IPS-20b (cell line): ENCODE data around the gene DDX42.

Experiments used
- H3K27ac ChIP-seq: one replicate; pipeline ENCODE4 v1.5.1; 2013; ENCODE audit warnings: low read length
- H3K27me3 ChIP-seq: 2 replicates; pipeline ENCODE4 v1.6.1; 2013; ENCODE audit warnings: mild to moderate bottlenecking, low read length, inconsistent platforms; ENCODE audit not compliant: insufficient read depth
- H3K36me3 ChIP-seq: 2 replicates; pipeline ENCODE4 v1.6.1; 2013; ENCODE audit warnings: low read depth, mild to moderate bottlenecking, inconsistent platforms, low read length, moderate library complexity; ENCODE audit not compliant: insufficient read depth
- H3K4me1 ChIP-seq: 2 replicates; pipeline ENCODE4 v1.6.1; 2013; ENCODE audit warnings: mild to moderate bottlenecking, control low read depth, inconsistent platforms, low read length, moderate library complexity; ENCODE audit not compliant: insufficient read depth
- H3K4me3 ChIP-seq: 2 replicates; pipeline ENCODE4 v1.5.1; 2013; ENCODE audit warnings: mild to moderate bottlenecking, low read length, inconsistent platforms
- H3K9ac ChIP-seq: 2 replicates; pipeline ENCODE4 v1.6.1; 2013; ENCODE audit warnings: low read depth, mild to moderate bottlenecking, inconsistent platforms, low read length, moderate library complexity
- H3K9me3 ChIP-seq: 2 replicates; pipeline ENCODE4 v1.6.1; 2013; ENCODE audit warnings: mild to moderate bottlenecking, low read depth, low read length, inconsistent platforms; ENCODE audit not compliant: insufficient read depth

The DDX42 gene

GRCh38 chr17:63827002-63827800 is 53.2 kb downstream of the DDX42 start, which contains the start of the genes FTSJ3 and PSMC5:
Gene FTSJ3 (minus strand): TSS chr17:63827663. CDS start chr17:63826902, 761 bp downstream.
Gene PSMC5 (plus strand): TSS chr17:63827431. CDS start chr17:63827491, 60 bp downstream.
- H3K4me1 ChIP-seq: peaks cover 9% of the 10 kb centered on the region; the same call in 1 of the 2 replicates
- peak within 1 kb of the TSS; percentile 90 for H3K27ac ChIP-seq
- H3K36me3 ChIP-seq: peaks cover 80% of the 10 kb centered on the region
- H3K9ac ChIP-seq: peak within 1 kb of the TSS; percentile 93
- H3K9me3 ChIP-seq: no peaks in the 10 kb centered on the region
- peak within 1 kb of the TSS; percentile 93 for H3K4me3 ChIP-seq
- H3K27me3 ChIP-seq: no peaks in the 10 kb centered on the region

GRCh38 chr17:63827801-63828221 is 53.8 kb downstream of the DDX42 start:
- Histone ChIP-seq H3K9ac (peak overlapping the region; percentile 93), H3K4me3 (peak overlapping the region; percentile 93), H3K4me1 (peaks cover 9% of the 10 kb centered on the region; the same call in 1 of the 2 replicates), H3K27me3 (no peaks in the 10 kb centered on the region), H3K9me3 (no peaks in the 10 kb centered on the region), H3K27ac (peak overlapping the region; percentile 90), H3K36me3 (peaks cover 80% of the 10 kb centered on the region)

- peak overlapping the region; percentile 93; the same call in 1 of the 2 replicates for H3K9ac ChIP-seq
- no peaks in the 10 kb centered on the region for H3K27me3 ChIP-seq
- H3K27ac ChIP-seq: no peak overlapping the region
- peak overlapping the region; percentile 93 for H3K4me3 ChIP-seq
- no peaks in the 10 kb centered on the region for H3K9me3 ChIP-seq
- peaks cover 80% of the 10 kb centered on the region for H3K36me3 ChIP-seq
- H3K4me1 ChIP-seq: peaks cover 9% of the 10 kb centered on the region; the same call in 1 of the 2 replicates
Observed at GRCh38 chr17:63828936-63829335, 55.0 kb downstream of the DDX42 start.

- Histone ChIP-seq H3K9me3 (no peaks in the 10 kb centered on the region), H3K4me3 (no peak overlapping the region), H3K36me3 (peaks cover 77% of the 10 kb centered on the region), H3K4me1 (peaks cover 9% of the 10 kb centered on the region; the same call in 1 of the 2 replicates), H3K27ac (no peak overlapping the region), H3K27me3 (no peaks in the 10 kb centered on the region), H3K9ac (no peak overlapping the region)
Observed at GRCh38 chr17:63830278-63830677, 56.3 kb downstream of the DDX42 start.

GRCh38 chr17:63830904-63831491 is 57.0 kb downstream of the DDX42 start:
- H3K4me3 ChIP-seq: no peak overlapping the region
- no peak overlapping the region for H3K9ac ChIP-seq
- no peaks in the 10 kb centered on the region for H3K9me3 ChIP-seq
- no peaks in the 10 kb centered on the region for H3K27me3 ChIP-seq
- H3K36me3 ChIP-seq: peaks cover 72% of the 10 kb centered on the region
- H3K4me1 ChIP-seq: peaks cover 5% of the 10 kb centered on the region; the same call in 1 of the 2 replicates
- H3K27ac ChIP-seq: no peak overlapping the region

GRCh38 chr17:63831505-63831904 is 57.5 kb downstream of the DDX42 start:
- no peak overlapping the region for H3K9ac ChIP-seq
- no peaks in the 10 kb centered on the region for H3K9me3 ChIP-seq
- H3K36me3 ChIP-seq: peaks cover 72% of the 10 kb centered on the region

GRCh38 chr17:63832014-63832413 is 58.0 kb downstream of the DDX42 start:
- Histone ChIP-seq H3K4me1 (peaks cover 5% of the 10 kb centered on the region; the same call in 1 of the 2 replicates), H3K4me3 (no peak overlapping the region), H3K27ac (no peak overlapping the region), H3K9me3 (no peaks in the 10 kb centered on the region), H3K36me3 (peaks cover 77% of the 10 kb centered on the region), H3K9ac (no peak overlapping the region), H3K27me3 (no peaks in the 10 kb centered on the region)

More at GRCh38 chr17:63831505-63831904, 57.5 kb downstream of the DDX42 start:
- H3K27ac ChIP-seq: no peak overlapping the region
- H3K27me3 ChIP-seq: no peaks in the 10 kb centered on the region
- H3K4me1 ChIP-seq: peaks cover 5% of the 10 kb centered on the region; the same call in 1 of the 2 replicates
- no peak overlapping the region for H3K4me3 ChIP-seq

- H3K27me3 ChIP-seq: no peaks in the 10 kb centered on the region
- H3K9me3 ChIP-seq: no peaks in the 10 kb centered on the region
- H3K27ac ChIP-seq: no peak overlapping the region
- no peak overlapping the region for H3K4me3 ChIP-seq
- peaks cover 78% of the 10 kb centered on the region for H3K36me3 ChIP-seq
- no peak overlapping the region for H3K9ac ChIP-seq
- H3K4me1 ChIP-seq: peaks cover 5% of the 10 kb centered on the region; the same call in 1 of the 2 replicates
Observed at GRCh38 chr17:63832455-63832854, 58.5 kb downstream of the DDX42 start.

GRCh38 chr17:63833026-63833740 is 59.2 kb downstream of the DDX42 start:
- Histone ChIP-seq H3K27me3 (no peaks in the 10 kb centered on the region), H3K4me3 (no peak overlapping the region), H3K9me3 (no peaks in the 10 kb centered on the region), H3K4me1 (peaks cover 6% of the 10 kb centered on the region; the same call in 1 of the 2 replicates), H3K36me3 (peaks cover 78% of the 10 kb centered on the region), H3K9ac (no peak overlapping the region), H3K27ac (no peak overlapping the region)

GRCh38 chr17:63833741-63834373 is 59.9 kb downstream of the DDX42 start:
- Histone ChIP-seq H3K4me1 (peaks cover 9% of the 10 kb centered on the region), H3K27me3 (no peaks in the 10 kb centered on the region), H3K27ac (no peak overlapping the region), H3K36me3 (peaks cover 72% of the 10 kb centered on the region), H3K9me3 (no peaks in the 10 kb centered on the region), H3K9ac (no peak overlapping the region), H3K4me3 (no peak overlapping the region)
